Fibroblast of lung (primary cell): Measurements from ENCODE around the gene FMN1. TPM values are rescaled to one million over a fixed set of nuclear protein-coding genes. Genes with fewer than 3 reads are reported as not detected.

Source experiments
- DNase-seq, 2 donors: peaks; one replicate each; pipeline versions ENCODE4 v3.0.0 to v3.0.0-alpha.2; 2010; ENCODE audit warnings: low read depth in 2 of 2
- H2AFZ ChIP-seq: 2 replicates; pipeline ENCODE4 v1.5.1; 2012; ENCODE audit warnings: low read length, control low read depth, inconsistent platforms
- H3K27ac ChIP-seq: 2 replicates; pipeline ENCODE4 v1.5.1; 2011; ENCODE audit warnings: low read length, control low read depth; ENCODE audit not compliant: insufficient read depth
- H3K27me3 ChIP-seq: 2 replicates; pipeline ENCODE4 v1.5.1; 2011; ENCODE audit warnings: mild to moderate bottlenecking, low read length; ENCODE audit not compliant: control insufficient read depth, insufficient read depth
- H3K36me3 ChIP-seq: 2 replicates; pipeline ENCODE4 v1.5.1; 2011; ENCODE audit warnings: low read length; ENCODE audit not compliant: control insufficient read depth, insufficient read depth
- H3K4me1 ChIP-seq: 2 replicates; pipeline ENCODE4 v1.5.1; 2011; ENCODE audit warnings: low read length; ENCODE audit not compliant: control insufficient read depth, insufficient read depth; ENCODE audit errors: extremely low read depth
- H3K4me2 ChIP-seq: 2 replicates; pipeline ENCODE4 v1.5.1; 2011; ENCODE audit warnings: low read length, control low read depth; ENCODE audit not compliant: insufficient read depth; ENCODE audit errors: extremely low read depth
- H3K4me3 ChIP-seq, 4 experiments: fragments of 200-600 bp in 1 of 4; sonication (generic) in 1 of 4; replicated peaks in 1 of 4; 2 replicates each; pipeline ENCODE4 v1.5.1; 2011 to 2016; ENCODE audit warnings: low read length in 4 of 4, low read depth in 3 of 4, mild to moderate bottlenecking in 3 of 4, control low read depth in 2 of 4, inconsistent platforms in 1 of 4, mixed read lengths in 1 of 4; ENCODE audit not compliant: insufficient read depth in 1 of 4; ENCODE audit errors: control extremely low read depth in 1 of 4
- H3K79me2 ChIP-seq: 2 replicates; pipeline ENCODE4 v1.5.1; 2012; ENCODE audit warnings: mild to moderate bottlenecking, low read length, inconsistent platforms; ENCODE audit not compliant: control insufficient read depth, insufficient read depth
- H3K9ac ChIP-seq: 2 replicates; pipeline ENCODE4 v1.5.1; 2011; ENCODE audit warnings: mild to moderate bottlenecking, low read length, control low read depth; ENCODE audit not compliant: insufficient read depth
- H3K9me3 ChIP-seq: 2 replicates; pipeline ENCODE4 v1.5.1; 2012; ENCODE audit warnings: low read depth, low read length; ENCODE audit not compliant: control insufficient read depth, insufficient read depth
- H4K20me1 ChIP-seq: 2 replicates; pipeline ENCODE4 v1.5.1; 2011; ENCODE audit warnings: low read length; ENCODE audit not compliant: control insufficient read depth, insufficient read depth; ENCODE audit errors: extremely low read depth
- CTCF ChIP-seq, 2 donors: IDR thresholded peaks in 1 of 2; conservative IDR thresholded peaks in 1 of 2; 1 replicate in 1 of 2; 2 replicates in 1 of 2; pipeline ENCODE4 v1.5.1; 2011 to 2012; ENCODE audit warnings: low read length in 2 of 2, control low read depth in 1 of 2, inconsistent platforms in 1 of 2, low read depth in 1 of 2, mild to moderate bottlenecking in 1 of 2
- EZH2 ChIP-seq: IDR thresholded peaks from 2 replicates; pipeline ENCODE4 v1.5.1; 2012; ENCODE audit warnings: low read length, control low read depth, mild to moderate bottlenecking; ENCODE audit errors: missing control alignments
- polyA plus RNA-seq, 2 donors: library from polyadenylated mRNA; depleted of rRNA in 1 of 2; stranded (reverse) in 1 of 2; unstranded in 1 of 2; fragments of >200 nt; gene quantifications; 2 replicates each; pipeline ENCODE4 v1.2.1, GENCODE V29; 2011 to 2012; ENCODE audit warnings: missing spikeins in 1 of 2
- total RNA-seq: library from RNA; depleted of rRNA; stranded (reverse); fragments of >200 nt; gene quantifications from 2 replicates; pipeline ENCODE4 v1.2.1, GENCODE V29; 2014

FMN1 gene
- total and polyA plus RNA-seq, 2 donors (not counting 1 experiment from before 2014, with no cell fraction given), result 7.5 to 43.8 TPM

DNA sequence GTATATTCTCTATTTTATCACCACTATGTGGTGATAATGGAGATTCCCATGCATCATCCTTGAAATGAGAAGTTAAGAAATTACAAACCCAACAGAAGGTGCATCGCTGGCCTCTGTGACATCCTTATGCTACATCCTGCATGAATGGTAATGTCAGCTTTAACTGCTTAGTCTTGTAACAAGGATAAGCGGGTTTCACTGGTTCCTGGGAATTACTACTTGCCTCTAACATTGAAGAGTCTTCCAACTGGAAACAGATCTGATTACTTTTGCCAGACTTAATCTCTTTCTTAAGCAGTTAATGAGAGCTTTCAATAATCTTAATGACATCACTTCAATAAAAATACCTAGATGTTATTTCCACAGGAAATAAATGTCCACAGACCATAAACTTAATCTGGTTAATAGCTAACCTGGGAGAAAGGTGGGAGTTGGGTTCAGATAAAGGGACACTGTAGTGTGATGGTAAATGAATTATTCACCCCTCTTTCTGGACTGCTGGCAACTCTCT is 44.0 kb downstream of the FMN1 start:
- no peaks in the 10 kb centered on the region for H3K36me3 ChIP-seq
- no peaks in the 10 kb centered on the region for H3K4me1 ChIP-seq
- no peaks in the 10 kb centered on the region for H3K27me3 ChIP-seq
- TF ChIP-seq EZH2, result no peak
- no peak overlapping the region for H2AFZ ChIP-seq
- no peaks in the 10 kb centered on the region for H3K79me2 ChIP-seq
- H3K4me2 ChIP-seq, result no peak overlapping the region
- H3K9ac ChIP-seq, result no peak overlapping the region
- H3K4me3 ChIP-seq, result no peak overlapping the region
- no peak for DNase-seq
- no peaks in the 10 kb centered on the region for H4K20me1 ChIP-seq
- no peak overlapping the region for H3K27ac ChIP-seq
- no peaks in the 10 kb centered on the region for H3K9me3 ChIP-seq

DNA sequence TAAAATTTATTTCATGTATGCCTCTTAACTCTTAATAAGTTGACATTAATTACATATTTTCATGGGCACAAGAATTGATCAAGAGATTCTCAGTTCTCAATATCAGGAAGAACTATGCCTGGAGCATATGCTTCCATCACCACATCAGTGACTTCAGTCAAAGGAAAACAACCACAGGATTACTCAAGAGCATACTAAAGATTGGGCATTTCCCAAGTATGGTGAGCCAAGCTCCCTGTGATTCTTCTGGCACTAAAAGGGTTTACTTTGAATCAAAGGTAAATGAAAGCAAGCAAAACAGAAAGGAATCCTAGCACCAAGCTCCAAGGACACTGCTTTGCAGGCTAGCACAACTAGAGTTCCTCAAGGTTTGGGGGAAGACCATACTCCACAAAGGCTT is 44.6 kb downstream of the FMN1 start:
- Histone ChIP-seq H3K27ac (no peak overlapping the region), H3K36me3 (no peaks in the 10 kb centered on the region), H3K27me3 (no peaks in the 10 kb centered on the region), H2AFZ (no peak overlapping the region), H3K9me3 (no peaks in the 10 kb centered on the region), H3K9ac (no peak overlapping the region), H3K4me3 (no peak overlapping the region), H3K4me1 (no peaks in the 10 kb centered on the region), H3K4me2 (no peak overlapping the region), H3K79me2 (no peaks in the 10 kb centered on the region), H4K20me1 (no peaks in the 10 kb centered on the region)
- TF ChIP-seq CTCF (conservative IDR thresholded peaks at IDR 0.05 in 1 of 2, IDR thresholded peaks at IDR 0.05 in 1 of 2; ENCODE audit: low read depth in 1 of 2, low read length in 2 of 2) (no peak), EZH2 (no peak)
- DNase-seq, result peak; percentile 35 to 38

DNA sequence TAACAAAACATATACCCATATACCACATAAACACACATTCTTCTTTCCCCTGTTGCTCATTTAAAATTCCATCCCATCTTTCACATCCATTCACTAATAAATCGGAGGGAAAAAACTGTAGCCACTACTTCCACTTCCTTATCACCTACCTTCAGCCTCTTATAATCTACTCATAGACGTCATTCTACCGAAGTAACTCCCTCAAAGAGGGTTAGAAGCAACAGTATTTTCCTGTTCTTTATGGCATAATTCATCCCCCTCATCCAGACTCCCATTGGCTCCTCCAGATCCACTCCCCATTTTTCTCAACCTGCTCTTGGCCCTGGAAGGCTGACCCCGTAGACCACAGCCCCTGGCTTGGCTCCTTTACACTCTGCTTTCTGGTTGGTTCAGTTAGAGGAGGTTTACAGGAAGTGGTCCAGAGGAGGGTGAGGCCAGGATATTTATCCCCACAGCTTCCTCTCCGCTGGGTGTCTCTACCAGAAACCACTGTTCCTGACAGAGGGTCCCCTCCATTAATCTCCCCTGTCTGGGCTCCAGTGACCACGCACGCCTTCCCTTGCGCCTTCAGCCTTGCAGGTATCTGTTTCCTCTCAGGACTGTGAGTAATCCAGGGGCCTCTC is 46.3 kb downstream of the FMN1 start:
- Histone ChIP-seq H3K27me3 (no peaks in the 10 kb centered on the region), H2AFZ (no peak overlapping the region), H3K9me3 (no peaks in the 10 kb centered on the region), H3K4me1 (no peaks in the 10 kb centered on the region), H3K9ac (no peak overlapping the region), H3K4me2 (no peak overlapping the region), H4K20me1 (no peaks in the 10 kb centered on the region), H3K27ac (no peak overlapping the region), H3K36me3 (no peaks in the 10 kb centered on the region), H3K4me3 (no peak overlapping the region), H3K79me2 (no peaks in the 10 kb centered on the region)
- TF ChIP-seq EZH2 (no peak), CTCF (conservative IDR thresholded peaks at IDR 0.05 in 1 of 2, IDR thresholded peaks at IDR 0.05 in 1 of 2; ENCODE audit: low read depth in 1 of 2, low read length in 2 of 2) (no peak)
- no peak for DNase-seq
